SK-N-SH (cell line): ENCODE data around the gene RPH3AL.

ENCODE experiments used
- CTCF ChIP-seq: fragments of 200-600 bp; sonication (generic); IDR thresholded peaks from 2 replicates; pipeline ENCODE4 v1.6.1; 2017; ENCODE audit warnings: antibody characterized with exemption, mild to moderate bottlenecking, moderate library complexity
- SIN3A ChIP-seq: IDR thresholded peaks from 2 replicates; pipeline ENCODE4 v1.6.1; 2012; ENCODE audit warnings: low read depth, mild to moderate bottlenecking, low read length, moderate library complexity, borderline replicate concordance

GRCh38 chr17:258045-258734 is 94.4 kb downstream of the RPH3AL start:
- no peak for TF ChIP-seq SIN3A
- no peak for TF ChIP-seq CTCF
